Naive B cell (primary cell): ENCODE results near the gene ANKRD53. TPM values are rescaled to one million over a fixed set of nuclear protein-coding genes. Genes with fewer than 3 reads are reported as not detected.
"Not testable (repeated sequence)": the region's sequence is repeated elsewhere in the genome, so short reads cannot be mapped to it uniquely, and the experiment has no call there.

Experiments used
- ATAC-seq, 2 donors: fragments of 150-1000 bp; cut with Tn5 transposase; 2 replicates each; pipeline ENCODE4 v1.10.0; 2021; ENCODE audit warnings: low read depth in 2 of 2, mild to moderate bottlenecking in 2 of 2, moderate library complexity in 2 of 2
- DNase-seq: peaks from one replicate; pipeline ENCODE4 v3.0.0; 2022
- H3K27ac Mint-ChIP-seq, 6 donors: one replicate each; pipeline ENCODE4 v1.8.0; 2020 to 2022; ENCODE audit warnings: mild to moderate bottlenecking in 6 of 6, mixed read lengths in 6 of 6, moderate library complexity in 5 of 6, inconsistent platforms in 2 of 6
- H3K27me3 Mint-ChIP-seq, 3 donors: one replicate each; pipeline ENCODE4 v1.8.0; 2021 to 2022; ENCODE audit warnings: mixed read lengths in 3 of 3, mild to moderate bottlenecking in 1 of 3
- H3K36me3 Mint-ChIP-seq, 2 donors: one replicate each; pipeline ENCODE4 v1.8.0; 2020 to 2022; ENCODE audit warnings: mixed read lengths in 2 of 2, inconsistent platforms in 1 of 2, mild to moderate bottlenecking in 1 of 2
- H3K4me1 Mint-ChIP-seq, 3 donors: one replicate each; pipeline ENCODE4 v1.8.0; 2020 to 2022; ENCODE audit warnings: mixed read lengths in 3 of 3, inconsistent platforms in 1 of 3, mild to moderate bottlenecking in 1 of 3, moderate library complexity in 1 of 3
- H3K4me3 Mint-ChIP-seq, 8 donors: one replicate each; pipeline ENCODE4 v1.8.0; 2020 to 2022; ENCODE audit warnings: mild to moderate bottlenecking in 8 of 8, mixed read lengths in 8 of 8, moderate library complexity in 8 of 8, inconsistent platforms in 2 of 8
- H3K9me3 Mint-ChIP-seq, 7 donors: one replicate each; pipeline ENCODE4 v1.8.0; 2020 to 2022; ENCODE audit warnings: mixed read lengths in 7 of 7, mild to moderate bottlenecking in 5 of 7, inconsistent platforms in 2 of 7, moderate library complexity in 1 of 7
- polyA plus RNA-seq, 6 donors: library from polyadenylated mRNA; unstranded; fragments of 300-500 nt; fragmentation: Illumina TruSeq; gene quantifications; one replicate each; pipeline ENCODE4 v1.2.3, GENCODE V29; 2021; ENCODE audit warnings: low read depth in 6 of 6

ANKRD53 gene
- polyA plus RNA-seq, 6 donors from 2014 or later = not detected

DNA sequence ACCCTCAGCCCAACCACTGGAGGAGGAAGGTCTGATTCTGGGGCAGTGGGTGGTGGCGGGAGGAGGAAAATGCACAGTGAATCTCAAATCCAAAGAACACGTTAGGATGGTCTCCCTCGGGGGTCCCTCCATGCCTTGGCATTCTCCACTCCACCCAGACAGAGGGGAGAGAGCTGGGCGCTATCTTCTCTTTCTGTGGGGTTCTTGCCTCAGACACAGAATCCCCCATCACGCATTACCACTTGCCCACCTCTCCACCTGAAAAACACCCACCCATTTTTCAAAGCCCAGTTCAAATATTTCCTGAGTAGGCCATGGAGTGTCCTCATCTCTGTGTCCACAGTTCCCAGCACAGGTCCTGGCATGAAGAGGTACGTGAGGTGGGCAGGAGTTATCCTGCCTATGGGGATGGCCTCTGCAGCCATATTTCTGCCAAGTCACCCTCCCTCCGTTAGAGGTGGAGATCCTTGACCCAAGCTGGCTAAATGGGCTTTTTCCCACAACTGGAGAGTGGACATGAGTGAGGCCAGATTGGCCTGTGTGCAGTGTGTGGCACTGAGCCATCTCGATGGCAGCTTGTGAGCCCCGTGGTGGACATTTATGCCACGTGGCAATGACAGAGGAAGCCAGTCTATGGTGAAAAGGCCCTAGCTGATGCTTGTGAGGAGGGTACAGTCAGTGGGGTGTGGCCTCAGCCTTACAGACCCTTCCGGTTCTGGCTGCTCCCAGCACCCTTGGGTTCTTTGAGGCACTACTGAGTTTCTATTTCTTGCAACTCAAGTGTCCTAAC, 25.7 kb downstream of the ANKRD53 start:
- Mint-ChIP-seq H3K27ac (no peak overlapping the region), H3K9me3 (no peaks in the 10 kb centered on the region), H3K36me3 (no peaks in the 10 kb centered on the region), H3K4me1 (peaks cover 0 to 18% (median 9%) of the 10 kb centered on the region in 3 donors), H3K4me3 (no peak overlapping the region), H3K27me3 (peaks cover 11 to 46% (median 44%) of the 10 kb centered on the region in 3 donors)
- ATAC-seq = no peak
- DNase-seq = no peak

DNA sequence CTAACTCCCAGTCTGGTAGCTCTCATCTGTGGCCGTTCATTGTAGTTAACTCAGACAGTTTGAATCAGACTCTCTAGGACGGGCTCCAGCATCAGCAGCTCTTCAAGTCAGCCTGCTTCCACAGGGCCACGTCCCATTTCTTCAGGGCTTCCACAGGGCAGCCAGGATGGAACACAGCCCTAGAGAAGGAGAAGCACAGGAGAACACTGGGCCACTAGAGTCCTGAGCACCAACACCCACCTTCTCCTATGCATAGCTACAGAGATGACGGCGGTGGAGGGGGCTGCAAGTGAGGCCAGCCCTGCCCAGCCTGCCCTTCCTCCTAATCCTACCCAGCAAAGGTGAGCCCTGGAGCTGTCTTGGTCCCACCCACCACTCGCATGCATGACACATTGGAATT, 26.4 kb downstream of the ANKRD53 start:
- no peak for DNase-seq
- ATAC-seq = no peak
- peaks cover 0 to 18% (median 9%) of the 10 kb centered on the region in 3 donors for H3K4me1 Mint-ChIP-seq
- peaks cover 14 to 49% (median 49%) of the 10 kb centered on the region in 3 donors for H3K27me3 Mint-ChIP-seq
- H3K9me3 Mint-ChIP-seq = no peaks in the 10 kb centered on the region
- H3K27ac Mint-ChIP-seq = peak overlapping the region in 1 of 6 donors; percentile 92
- H3K4me3 Mint-ChIP-seq = no peak overlapping the region
- H3K36me3 Mint-ChIP-seq = no peaks in the 10 kb centered on the region

DNA sequence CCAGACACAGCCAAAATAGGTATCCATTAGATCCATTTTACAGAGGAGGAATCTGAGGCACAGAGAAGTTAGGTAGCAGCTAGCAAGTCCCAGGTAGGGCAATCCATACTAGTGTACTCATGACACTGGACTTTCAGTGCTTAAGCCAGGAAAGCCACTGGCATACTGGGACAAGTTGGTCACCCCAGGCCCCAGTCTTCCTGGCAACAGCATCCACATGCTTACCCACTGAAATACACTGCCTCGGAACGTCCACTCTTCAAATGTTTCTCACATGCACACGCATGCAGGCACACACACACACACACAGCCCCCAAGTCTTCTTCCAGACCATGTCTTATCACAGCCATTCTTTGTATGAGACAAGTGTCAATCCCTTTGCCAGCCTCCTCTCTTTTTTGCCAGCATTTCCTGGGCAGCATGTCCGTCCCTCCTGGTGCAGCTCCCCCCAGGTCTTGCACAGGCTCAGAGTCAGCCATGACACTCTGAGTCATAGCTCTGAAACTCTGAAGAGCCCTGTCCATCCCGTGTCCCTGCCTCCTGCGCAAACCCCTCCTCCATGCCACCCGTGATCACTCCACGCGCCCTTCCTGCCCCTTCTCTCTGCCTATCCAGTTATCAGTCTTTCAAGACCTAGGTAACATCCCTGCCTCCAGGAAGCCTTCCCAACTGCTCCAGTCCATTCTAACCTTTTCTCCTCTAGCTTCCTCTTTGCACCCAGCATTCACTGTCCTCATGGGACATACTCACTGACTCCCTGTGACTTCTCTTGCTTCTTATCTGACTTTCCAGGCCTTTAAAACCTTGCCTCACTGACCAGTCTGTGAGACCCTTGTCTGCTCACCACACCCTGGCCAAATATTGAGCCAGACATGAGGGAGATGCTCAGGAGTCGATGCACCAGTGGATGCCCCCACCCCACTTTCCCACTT, 27.1 kb downstream of the ANKRD53 start:
- ATAC-seq = no peak
- H3K4me3 Mint-ChIP-seq = no peak overlapping the region
- H3K27me3 Mint-ChIP-seq = peaks cover 21 to 56% (median 56%) of the 10 kb centered on the region in 3 donors
- no peaks in the 10 kb centered on the region for H3K36me3 Mint-ChIP-seq
- no peak for DNase-seq
- peaks cover 0 to 14% (median 9%) of the 10 kb centered on the region in 3 donors for H3K4me1 Mint-ChIP-seq
- no peak overlapping the region for H3K27ac Mint-ChIP-seq
- H3K9me3 Mint-ChIP-seq = no peaks in the 10 kb centered on the region

DNA sequence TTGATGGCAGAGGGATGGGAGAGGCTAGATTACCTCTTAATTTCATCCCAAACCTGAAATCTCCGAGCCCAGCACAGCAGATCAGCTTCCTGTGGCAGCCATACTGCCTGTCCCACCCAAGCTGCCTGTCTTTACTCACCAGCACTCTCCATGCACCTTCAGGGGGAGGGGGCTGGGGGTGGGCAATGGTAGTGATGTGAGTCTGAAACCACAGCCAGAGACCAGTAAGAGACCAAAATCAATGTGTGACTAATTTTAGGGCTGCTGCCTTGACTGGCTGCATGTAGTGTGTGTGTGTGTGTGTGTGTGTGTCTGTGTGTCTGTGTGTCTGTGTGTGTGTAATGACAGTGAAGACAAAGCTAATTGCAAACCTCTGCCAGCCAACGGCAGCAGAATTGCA, 27.9 kb downstream of the ANKRD53 start:
- H3K27me3 Mint-ChIP-seq = peaks cover 21 to 64% (median 62%) of the 10 kb centered on the region in 3 donors
- H3K4me3 Mint-ChIP-seq = no peak overlapping the region
- H3K9me3 Mint-ChIP-seq = no peaks in the 10 kb centered on the region
- H3K27ac Mint-ChIP-seq = no peak overlapping the region
- no peaks in the 10 kb centered on the region for H3K36me3 Mint-ChIP-seq
- ATAC-seq (no peak), DNase-seq (no peak)
- peaks cover 0 to 6% (median under 1%) of the 10 kb centered on the region in 3 donors for H3K4me1 Mint-ChIP-seq

DNA sequence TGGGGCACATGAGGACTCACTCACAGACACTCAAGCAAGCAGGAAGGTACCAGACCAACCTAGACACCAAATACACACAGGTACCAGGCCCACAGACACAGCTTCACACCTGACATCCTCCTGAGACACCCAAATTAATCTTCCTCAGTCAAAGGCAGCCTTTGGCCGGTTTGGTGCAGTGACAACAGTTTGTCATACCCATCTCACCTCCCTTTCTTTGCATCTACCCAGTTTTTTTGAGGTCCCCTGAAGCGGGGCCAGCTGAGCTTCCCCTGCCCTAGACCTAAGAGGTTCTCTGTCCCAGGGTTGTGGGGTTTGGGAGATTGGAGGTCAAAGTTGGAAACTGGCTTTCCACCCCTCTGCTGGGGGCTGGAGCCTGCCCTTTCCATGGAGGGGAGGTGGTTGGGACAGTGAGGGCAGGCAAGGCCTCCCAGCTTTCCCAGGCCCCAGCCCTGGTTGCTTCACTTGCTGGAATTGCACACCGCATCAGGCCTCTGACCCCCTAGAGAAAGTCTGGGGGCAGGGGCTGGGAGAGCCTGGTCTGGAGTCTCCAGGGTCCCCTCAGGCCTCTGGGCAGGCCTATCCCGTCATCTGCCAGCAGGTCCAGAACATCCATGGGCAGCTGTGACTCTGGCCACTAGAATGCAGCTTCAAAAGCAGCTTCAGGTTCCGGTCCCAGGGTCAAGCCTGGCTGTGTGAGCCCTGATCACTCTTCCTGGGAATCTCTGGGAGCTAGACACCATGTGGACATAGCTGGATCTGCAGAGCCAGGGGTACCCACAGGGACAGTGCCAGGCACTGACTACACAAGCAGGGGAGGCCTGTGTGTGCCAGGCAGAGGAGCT, 28.7 kb downstream of the ANKRD53 start:
- H3K4me1 Mint-ChIP-seq = no peaks in the 10 kb centered on the region
- H3K9me3 Mint-ChIP-seq = no peaks in the 10 kb centered on the region
- no peaks in the 10 kb centered on the region for H3K36me3 Mint-ChIP-seq
- no peak overlapping the region for H3K27ac Mint-ChIP-seq
- DNase-seq (no peak), ATAC-seq (no peak)
- H3K4me3 Mint-ChIP-seq = no peak overlapping the region
- H3K27me3 Mint-ChIP-seq = peaks cover 26 to 71% (median 70%) of the 10 kb centered on the region in 3 donors

DNA sequence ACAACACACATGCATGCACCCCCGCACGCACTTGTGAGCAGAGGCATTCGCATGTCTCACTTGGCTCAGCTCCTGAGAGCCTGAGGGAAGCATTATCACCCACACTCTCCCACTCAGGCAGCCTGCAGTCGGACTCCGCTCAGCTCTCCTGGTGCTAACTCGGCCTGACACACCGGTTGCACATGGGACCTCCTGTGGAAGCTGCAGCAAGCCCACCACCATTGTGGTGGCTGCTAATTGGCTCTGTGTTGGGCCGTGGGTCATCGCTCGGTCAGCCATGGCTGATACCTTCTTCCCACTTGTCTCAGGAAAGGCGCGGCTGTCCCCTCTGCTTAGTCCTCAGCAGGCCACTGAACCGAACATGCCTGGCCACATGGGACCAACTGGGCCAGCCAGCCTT, 29.9 kb downstream of the ANKRD53 start:
- Mint-ChIP-seq H3K9me3 (no peaks in the 10 kb centered on the region), H3K27ac (peak overlapping the region in 1 of 6 donors; percentile 14), H3K4me3 (no peak overlapping the region), H3K27me3 (peaks cover 29 to 71% (median 69%) of the 10 kb centered on the region in 3 donors), H3K4me1 (no peaks in the 10 kb centered on the region), H3K36me3 (no peaks in the 10 kb centered on the region)
- ATAC-seq (no peak), DNase-seq (no peak)

DNA sequence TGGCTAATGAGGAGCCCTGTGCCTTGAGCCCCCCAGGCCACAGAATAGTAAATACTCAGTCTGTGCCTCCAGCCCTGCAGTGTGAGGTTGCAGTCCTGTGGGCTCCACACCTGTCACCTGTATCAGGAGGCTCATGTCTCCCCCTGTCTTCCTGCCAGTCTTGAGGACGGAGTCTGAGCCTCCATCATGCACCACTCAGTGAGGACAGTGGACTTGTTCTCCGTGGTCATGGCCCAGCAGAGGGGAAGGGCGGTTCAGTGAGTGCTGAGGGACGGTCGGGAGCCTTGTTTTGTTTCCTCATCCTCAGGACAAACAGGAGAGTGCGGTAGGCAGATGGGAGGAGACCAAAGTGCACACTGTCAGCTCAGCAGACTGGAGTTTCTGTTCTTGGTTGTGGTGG, 33.4 kb downstream of the ANKRD53 start:
- H3K4me1 Mint-ChIP-seq, ATAC-seq, H3K27ac Mint-ChIP-seq, DNase-seq, H3K9me3 Mint-ChIP-seq, H3K36me3 Mint-ChIP-seq: not testable (repeated sequence)
- H3K4me3 Mint-ChIP-seq = peak overlapping the region in 1 of 8 donors; percentile 22
- peaks cover 26 to 43% (median 43%) of the 10 kb centered on the region in 3 donors for H3K27me3 Mint-ChIP-seq

DNA sequence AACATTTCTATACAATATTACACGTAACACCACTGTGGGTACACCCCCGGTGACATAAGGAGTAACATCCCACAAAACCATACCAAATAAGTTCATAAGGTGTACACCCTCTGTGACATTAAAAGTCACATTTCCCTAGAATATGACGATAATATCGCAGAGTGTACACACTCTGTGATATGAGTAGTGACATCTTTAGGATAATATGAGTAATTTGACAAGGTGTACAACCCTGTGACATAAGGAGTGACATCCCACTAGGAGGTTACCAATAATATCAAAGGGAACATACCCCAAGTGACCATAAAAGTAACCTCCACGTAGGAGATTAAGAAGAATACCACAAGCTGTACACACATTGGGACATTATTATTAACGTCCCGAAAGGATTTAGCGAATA, 40.2 kb downstream of the ANKRD53 start:
- no peak for ATAC-seq
- no peak for DNase-seq

DNA sequence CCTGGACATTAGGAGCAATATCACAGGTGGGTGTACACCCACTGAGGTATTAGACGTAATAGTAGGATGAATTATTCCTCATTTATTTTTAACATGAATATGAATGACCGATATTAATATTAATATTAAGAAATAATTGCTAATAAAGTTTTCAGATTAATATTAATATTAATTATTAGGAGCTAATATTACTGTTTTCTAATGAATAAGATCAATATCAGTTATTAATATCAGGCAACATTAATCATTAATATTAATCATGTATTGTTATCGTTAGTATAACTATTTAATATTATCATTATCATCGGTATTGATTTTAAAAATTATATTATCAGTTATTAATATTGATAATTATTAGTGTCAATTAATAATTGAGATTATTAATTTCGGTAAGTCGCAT, 41.6 kb downstream of the ANKRD53 start:
- H3K4me3 Mint-ChIP-seq, H3K27ac Mint-ChIP-seq, DNase-seq, ATAC-seq, H3K4me1 Mint-ChIP-seq, H3K9me3 Mint-ChIP-seq, H3K36me3 Mint-ChIP-seq: not testable (repeated sequence)
- peaks cover 0 to 10% (median 9%) of the 10 kb centered on the region in 3 donors for H3K27me3 Mint-ChIP-seq

More for the DNA sequence above, 40.2 kb downstream of the ANKRD53 start:
- H3K4me1 Mint-ChIP-seq = peaks cover 0 to 5% (median 3%) of the 10 kb centered on the region in 3 donors
- H3K27ac Mint-ChIP-seq = no peak overlapping the region
- H3K9me3 Mint-ChIP-seq = no peaks in the 10 kb centered on the region
- H3K36me3 Mint-ChIP-seq = no peaks in the 10 kb centered on the region
- H3K4me3 Mint-ChIP-seq = no peak overlapping the region
- H3K27me3 Mint-ChIP-seq = peaks cover 0 to 9% (median 6%) of the 10 kb centered on the region in 3 donors

DNA sequence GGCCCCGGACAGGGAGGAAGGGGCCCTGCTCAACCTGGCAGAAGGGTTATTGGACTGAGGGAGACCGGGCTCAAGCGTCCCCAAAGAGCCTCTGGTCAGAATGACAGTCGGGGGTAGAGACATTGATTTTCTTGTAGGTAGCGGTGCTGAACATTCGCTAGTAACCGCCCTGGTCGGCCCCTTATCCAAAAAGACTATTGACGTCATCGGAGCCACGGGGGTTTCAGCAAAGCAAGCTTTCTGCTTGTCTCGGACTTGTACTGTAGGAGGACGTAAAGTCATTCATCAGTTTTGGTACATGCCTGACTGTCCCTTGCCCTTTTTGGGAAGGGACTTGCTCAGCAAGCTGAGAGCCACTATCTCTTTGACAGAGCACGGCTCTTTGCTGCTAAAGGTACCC, 43.0 kb downstream of the ANKRD53 start:
- peak overlapping the region in 1 of 6 donors; percentile 9 for H3K27ac Mint-ChIP-seq
- H3K27me3 Mint-ChIP-seq = peaks cover 0 to 18% (median 16%) of the 10 kb centered on the region in 3 donors
- H3K4me1 Mint-ChIP-seq, H3K9me3 Mint-ChIP-seq, H3K4me3 Mint-ChIP-seq, DNase-seq, H3K36me3 Mint-ChIP-seq, ATAC-seq: not testable (repeated sequence)

DNA sequence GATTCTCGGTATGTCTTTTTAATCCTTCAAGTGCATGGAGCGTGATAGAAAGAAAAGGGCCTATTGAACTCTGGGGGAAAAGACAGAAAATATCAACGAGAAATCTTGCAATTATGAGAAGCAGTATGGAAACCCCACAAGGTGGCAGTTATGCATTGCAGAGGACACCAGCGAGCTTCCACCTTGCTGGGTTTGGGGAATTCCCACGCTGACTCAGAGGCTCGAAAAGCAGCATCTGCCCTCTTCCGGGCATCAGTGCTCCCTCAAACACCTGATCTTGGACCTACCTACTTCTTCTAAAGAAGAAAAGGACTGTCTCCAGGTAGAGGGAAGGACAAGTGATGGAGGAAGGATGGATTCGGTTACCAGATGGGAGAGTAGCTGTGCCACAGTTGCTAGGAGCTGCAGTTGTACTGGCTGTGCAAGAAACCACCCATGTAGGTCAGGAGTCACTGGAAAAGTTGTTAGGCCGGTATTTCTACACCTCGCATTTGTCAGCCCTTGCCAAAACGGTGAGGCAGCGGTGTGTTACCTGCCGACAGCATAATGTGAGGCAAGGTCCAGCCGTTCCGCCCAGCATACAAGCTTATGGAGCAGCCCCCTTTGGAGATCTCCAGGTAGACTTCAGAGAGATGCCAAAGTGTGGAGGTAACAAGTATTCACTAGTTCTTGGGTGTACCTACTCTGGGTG, 45.3 kb downstream of the ANKRD53 start:
- not testable (repeated sequence) for H3K9me3 Mint-ChIP-seq, H3K4me1 Mint-ChIP-seq, H3K4me3 Mint-ChIP-seq, ATAC-seq, H3K36me3 Mint-ChIP-seq
- Mint-ChIP-seq H3K27me3 (peaks cover 0 to 18% (median 16%) of the 10 kb centered on the region in 3 donors), H3K27ac (peak overlapping the region in 2 of 6 donors; percentile 71 to 88)
- peak; percentile 35 for DNase-seq
